Ishikawa (cell line): ENCODE results near the gene RECQL.

ENCODE experiments used
- CEBPB ChIP-seq: IDR thresholded peaks from 2 replicates; pipeline ENCODE4 v1.6.1; 2012
- EGR1 ChIP-seq: IDR thresholded peaks from 2 replicates; pipeline ENCODE4 v1.6.1; 2012
- EP300 ChIP-seq: IDR thresholded peaks from 2 replicates; pipeline ENCODE4 v1.6.1; 2012; ENCODE audit warnings: borderline replicate concordance
- TAF1 ChIP-seq: IDR thresholded peaks from 2 replicates; pipeline ENCODE4 v1.6.1; 2012; ENCODE audit warnings: low read depth, mild to moderate bottlenecking
- YY1 ChIP-seq: IDR thresholded peaks from 2 replicates; pipeline ENCODE4 v1.6.1; 2012; ENCODE audit warnings: low read depth
- TF ChIP-seq, protein P1 (sequence below): IDR thresholded peaks from 2 replicates; pipeline ENCODE4 v1.6.1; 2012; ENCODE audit warnings: low read depth, mild to moderate bottlenecking
- TF ChIP-seq, protein P2 (sequence below): IDR thresholded peaks from 2 replicates; pipeline ENCODE4 v1.6.1; 2012

DNA sequence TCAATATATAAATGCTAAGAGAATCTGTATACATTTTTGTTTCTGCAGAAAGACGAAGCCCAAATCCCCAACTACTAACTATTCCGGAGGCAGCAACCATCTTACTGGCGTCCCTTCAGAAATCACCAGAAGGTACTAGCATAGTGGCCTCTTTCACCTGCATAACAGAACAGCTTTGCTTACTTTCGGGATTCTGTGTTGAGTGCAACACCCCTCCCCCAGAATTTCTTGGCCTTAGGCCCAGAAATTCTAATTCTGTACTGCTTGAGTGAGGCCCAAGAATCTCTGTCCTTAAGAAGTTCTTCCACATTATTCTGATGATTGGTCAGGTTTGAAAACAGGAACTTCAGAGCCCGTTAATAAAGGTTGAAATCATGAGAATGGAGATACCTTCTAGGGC lies 27.5 kb upstream of the RECQL start:
- TF ChIP-seq CEBPB (no peak), TAF1 (no peak), EGR1 (no peak), EP300 (0 out of 2 replicates have a peak, but pooled peaks have one; percentile 31), YY1 (no peak)
- TF ChIP-seq, protein P1, sequence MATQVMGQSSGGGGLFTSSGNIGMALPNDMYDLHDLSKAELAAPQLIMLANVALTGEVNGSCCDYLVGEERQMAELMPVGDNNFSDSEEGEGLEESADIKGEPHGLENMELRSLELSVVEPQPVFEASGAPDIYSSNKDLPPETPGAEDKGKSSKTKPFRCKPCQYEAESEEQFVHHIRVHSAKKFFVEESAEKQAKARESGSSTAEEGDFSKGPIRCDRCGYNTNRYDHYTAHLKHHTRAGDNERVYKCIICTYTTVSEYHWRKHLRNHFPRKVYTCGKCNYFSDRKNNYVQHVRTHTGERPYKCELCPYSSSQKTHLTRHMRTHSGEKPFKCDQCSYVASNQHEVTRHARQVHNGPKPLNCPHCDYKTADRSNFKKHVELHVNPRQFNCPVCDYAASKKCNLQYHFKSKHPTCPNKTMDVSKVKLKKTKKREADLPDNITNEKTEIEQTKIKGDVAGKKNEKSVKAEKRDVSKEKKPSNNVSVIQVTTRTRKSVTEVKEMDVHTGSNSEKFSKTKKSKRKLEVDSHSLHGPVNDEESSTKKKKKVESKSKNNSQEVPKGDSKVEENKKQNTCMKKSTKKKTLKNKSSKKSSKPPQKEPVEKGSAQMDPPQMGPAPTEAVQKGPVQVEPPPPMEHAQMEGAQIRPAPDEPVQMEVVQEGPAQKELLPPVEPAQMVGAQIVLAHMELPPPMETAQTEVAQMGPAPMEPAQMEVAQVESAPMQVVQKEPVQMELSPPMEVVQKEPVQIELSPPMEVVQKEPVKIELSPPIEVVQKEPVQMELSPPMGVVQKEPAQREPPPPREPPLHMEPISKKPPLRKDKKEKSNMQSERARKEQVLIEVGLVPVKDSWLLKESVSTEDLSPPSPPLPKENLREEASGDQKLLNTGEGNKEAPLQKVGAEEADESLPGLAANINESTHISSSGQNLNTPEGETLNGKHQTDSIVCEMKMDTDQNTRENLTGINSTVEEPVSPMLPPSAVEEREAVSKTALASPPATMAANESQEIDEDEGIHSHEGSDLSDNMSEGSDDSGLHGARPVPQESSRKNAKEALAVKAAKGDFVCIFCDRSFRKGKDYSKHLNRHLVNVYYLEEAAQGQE, result no peak
- TF ChIP-seq, protein P2, sequence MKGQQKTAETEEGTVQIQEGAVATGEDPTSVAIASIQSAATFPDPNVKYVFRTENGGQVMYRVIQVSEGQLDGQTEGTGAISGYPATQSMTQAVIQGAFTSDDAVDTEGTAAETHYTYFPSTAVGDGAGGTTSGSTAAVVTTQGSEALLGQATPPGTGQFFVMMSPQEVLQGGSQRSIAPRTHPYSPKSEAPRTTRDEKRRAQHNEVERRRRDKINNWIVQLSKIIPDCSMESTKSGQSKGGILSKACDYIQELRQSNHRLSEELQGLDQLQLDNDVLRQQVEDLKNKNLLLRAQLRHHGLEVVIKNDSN, result no peak
